ENCODE measurements around the gene NPDC1. TPM values are rescaled to one million over a fixed set of nuclear protein-coding genes. Genes with fewer than 3 reads are reported as not detected.

The NPDC1 gene
- 10 to 100 TPM; 21.9 to 63.9 (median 63.1) TPM for total RNA-seq

- Histone ChIP-seq H3K9me3 (no peaks in the 10 kb centered on the region), H3K4me1 (peaks cover 10 to 12% of the 10 kb centered on the region in 2 donors), H3K36me3 (no peaks in the 10 kb centered on the region), H3K27ac (peak within 1 kb of the TSS in 1 of 2 donors; percentile 49), H3K27me3 (peaks cover 5 to 24% of the 10 kb centered on the region in 2 donors), H3K4me3 (peak within 1 kb of the TSS; percentile 60 to 91 (median 64))
- DNase-seq (ENCODE audit: low spot score in 2 of 2) = peak in 1 of 2 donors; percentile 83
- intact Hi-C loops (cut with DNase I; ENCODE audit: low total_unique reads) = no loop called here
- TF ChIP-seq CTCF (IDR thresholded peaks at IDR 0.05) (peak; percentile 84 to 93 (median 84)), POLR2AphosphoS5 (IDR thresholded peaks at IDR 0.05) (no peak), POLR2A (IDR thresholded peaks at IDR 0.05) (no peak)
Observed at GRCh38 chr9:137046088-137046787, at the start of gene NPDC1. NPDC1 (minus strand) TSS chr9:137046177; CDS start chr9:137045989, 188 bp downstream.

GRCh38 chr9:137089232-137089947, 43.4 kb upstream of the NPDC1 start:
- TF ChIP-seq POLR2A (IDR thresholded peaks at IDR 0.05) (no peak), POLR2AphosphoS5 (IDR thresholded peaks at IDR 0.05) (no peak), CTCF (IDR thresholded peaks at IDR 0.05) (no peak)
- intact Hi-C loops (cut with DNase I; ENCODE audit: low total_unique reads) = no loop called here
- H3K9me3 ChIP-seq = no peaks in the 10 kb centered on the region
- peaks cover 3 to 14% of the 10 kb centered on the region in 2 donors for H3K4me1 ChIP-seq
- DNase-seq (ENCODE audit: low spot score in 2 of 2) = no peak
- H3K27me3 ChIP-seq = no peaks in the 10 kb centered on the region
- no peaks in the 10 kb centered on the region for H3K36me3 ChIP-seq
- H3K4me3 ChIP-seq = peak overlapping the region in 1 of 3 donors; percentile 7
- peak overlapping the region; percentile 80 to 94 for H3K27ac ChIP-seq

- Histone ChIP-seq H3K4me3 (no peak overlapping the region), H3K9me3 (no peaks in the 10 kb centered on the region), H3K4me1 (peaks cover 3 to 14% of the 10 kb centered on the region in 2 donors), H3K36me3 (no peaks in the 10 kb centered on the region), H3K27ac (peak overlapping the region; percentile 80 to 94), H3K27me3 (no peaks in the 10 kb centered on the region)
- intact Hi-C loops (cut with DNase I; ENCODE audit: low total_unique reads) = no loop called here
- no peak for DNase-seq (ENCODE audit: low spot score in 2 of 2)
- TF ChIP-seq CTCF (IDR thresholded peaks at IDR 0.05) = no peak
- no peak for TF ChIP-seq POLR2A (IDR thresholded peaks at IDR 0.05)
- TF ChIP-seq POLR2AphosphoS5 (IDR thresholded peaks at IDR 0.05) = no peak
Observed at GRCh38 chr9:137088121-137088520, 42.1 kb upstream of the NPDC1 start.

GRCh38 chr9:137087409-137087925, 41.5 kb upstream of the NPDC1 start:
- DNase-seq (ENCODE audit: low spot score in 2 of 2) = no peak
- Histone ChIP-seq H3K9me3 (no peaks in the 10 kb centered on the region), H3K27me3 (no peaks in the 10 kb centered on the region), H3K4me1 (peaks cover 3 to 14% of the 10 kb centered on the region in 2 donors), H3K36me3 (no peaks in the 10 kb centered on the region), H3K27ac (peak overlapping the region; percentile 91 to 94), H3K4me3 (peak overlapping the region; percentile 77 to 85 (median 85))
- TF ChIP-seq POLR2AphosphoS5 (IDR thresholded peaks at IDR 0.05) = no peak
- TF ChIP-seq CTCF (IDR thresholded peaks at IDR 0.05) = no peak
- TF ChIP-seq POLR2A (IDR thresholded peaks at IDR 0.05) = no peak
- intact Hi-C loops (cut with DNase I; ENCODE audit: low total_unique reads) = loop anchor here (2.0 kb wide), 1 partner anchor 29 kb away; no protein-coding TSS in a partner anchor

Measured in breast epithelium (tissue), 4 donors.